GM21367 (cell line): ENCODE results near the gene PCDHB14.
"Not testable (repeated sequence)": the region's sequence is repeated elsewhere in the genome, so short reads cannot be mapped to it uniquely, and the experiment has no call there.

Experiments used
- ATAC-seq: cut with Tn5 transposase; IDR thresholded peaks from one replicate; pipeline ENCODE4 v1.9.1; 2021; ENCODE audit not compliant: unreplicated experiment

Gene PCDHB14

DNA sequence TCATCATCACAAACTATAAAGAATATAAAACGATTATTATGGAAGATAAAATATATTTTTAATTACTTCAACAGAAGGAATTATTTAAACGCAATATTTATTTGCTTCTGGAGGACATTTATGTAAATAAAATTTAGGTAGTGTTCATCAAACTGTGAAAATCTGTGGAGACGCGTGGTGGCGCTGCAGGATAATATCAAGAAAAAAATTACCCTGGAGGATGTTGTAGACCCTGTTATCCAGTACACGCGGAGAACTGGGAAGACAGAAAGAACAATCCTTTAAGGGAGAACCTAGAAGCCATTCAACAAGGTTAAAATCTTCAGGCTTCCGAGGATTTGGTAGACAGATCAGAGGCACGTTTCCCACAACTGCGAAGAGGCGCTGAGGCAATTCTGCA lies 14.7 kb upstream of the PCDHB14 start, which contains the start of gene PCDHB12:
TSS of gene PCDHB12 (plus strand) at position 242 of the 400 bp plus-strand sequence. CDS start 189 bp downstream, outside the sequence.
- no peak for ATAC-seq

DNA sequence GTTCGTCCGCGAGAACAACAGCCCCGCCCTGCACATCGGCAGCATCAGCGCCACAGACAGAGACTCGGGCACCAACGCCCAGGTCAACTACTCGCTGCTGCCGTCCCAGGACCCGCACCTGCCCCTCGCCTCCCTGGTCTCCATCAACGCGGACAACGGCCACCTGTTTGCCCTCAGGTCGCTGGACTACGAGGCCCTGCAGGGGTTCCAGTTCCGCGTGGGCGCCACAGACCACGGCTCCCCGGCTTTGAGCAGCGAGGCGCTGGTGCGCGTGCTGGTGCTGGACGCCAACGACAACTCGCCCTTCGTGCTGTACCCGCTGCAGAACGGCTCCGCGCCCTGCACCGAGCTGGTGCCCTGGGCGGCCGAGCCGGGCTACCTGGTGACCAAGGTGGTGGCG lies 12.9 kb upstream of the PCDHB14 start:
- ATAC-seq = not testable (repeated sequence)

DNA sequence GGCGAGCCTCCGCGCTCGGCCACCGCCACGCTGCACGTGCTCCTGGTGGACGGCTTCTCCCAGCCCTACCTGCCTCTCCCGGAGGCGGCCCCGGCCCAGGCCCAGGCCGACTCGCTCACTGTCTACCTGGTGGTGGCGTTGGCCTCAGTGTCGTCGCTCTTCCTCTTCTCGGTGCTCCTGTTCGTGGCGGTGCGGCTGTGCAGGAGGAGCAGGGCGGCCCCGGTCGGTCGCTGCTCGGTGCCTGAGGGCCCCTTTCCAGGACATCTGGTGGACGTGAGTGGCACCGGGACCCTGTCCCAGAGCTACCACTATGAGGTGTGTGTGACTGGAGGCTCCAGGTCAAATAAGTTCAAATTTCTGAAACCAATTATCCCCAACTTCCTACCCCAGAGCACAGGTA lies 12.3 kb upstream of the PCDHB14 start:
- not testable (repeated sequence) for ATAC-seq

DNA sequence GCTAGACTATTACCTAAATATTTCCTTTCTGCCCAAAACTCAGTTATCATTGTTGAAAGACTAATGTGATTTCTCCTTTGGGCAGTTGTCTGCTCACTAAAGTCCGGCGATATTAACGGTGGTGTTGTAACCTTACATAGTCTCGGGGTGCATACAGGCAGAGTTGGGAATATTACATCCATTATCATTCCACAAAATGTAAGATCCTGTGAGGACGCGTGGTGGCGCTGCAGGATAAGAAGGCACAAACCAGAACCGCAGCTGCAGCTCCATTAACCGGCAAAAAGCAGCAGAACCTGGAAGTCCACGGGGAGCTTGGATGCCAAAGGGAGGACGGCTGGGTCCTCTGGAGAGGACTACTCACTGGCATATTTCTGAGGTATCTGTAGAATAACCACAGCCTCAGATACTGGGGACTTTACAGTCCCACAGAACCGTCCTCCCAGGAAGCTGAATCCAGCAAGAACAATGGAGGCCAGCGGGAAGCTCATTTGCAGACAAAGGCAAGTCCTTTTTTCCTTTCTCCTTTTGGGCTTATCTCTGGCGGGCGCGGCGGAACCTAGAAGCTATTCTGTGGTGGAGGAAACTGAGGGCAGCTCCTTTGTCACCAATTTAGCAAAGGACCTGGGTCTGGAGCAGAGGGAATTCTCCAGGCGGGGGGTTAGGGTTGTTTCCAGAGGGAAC lies 9.3 kb upstream of the PCDHB14 start, which contains the start of gene PCDHB13:
TSS of gene PCDHB13 (plus strand) at position 264 of the 684 bp plus-strand sequence. CDS start at position 469, 205 bp downstream.
- ATAC-seq = not testable (repeated sequence)

DNA sequence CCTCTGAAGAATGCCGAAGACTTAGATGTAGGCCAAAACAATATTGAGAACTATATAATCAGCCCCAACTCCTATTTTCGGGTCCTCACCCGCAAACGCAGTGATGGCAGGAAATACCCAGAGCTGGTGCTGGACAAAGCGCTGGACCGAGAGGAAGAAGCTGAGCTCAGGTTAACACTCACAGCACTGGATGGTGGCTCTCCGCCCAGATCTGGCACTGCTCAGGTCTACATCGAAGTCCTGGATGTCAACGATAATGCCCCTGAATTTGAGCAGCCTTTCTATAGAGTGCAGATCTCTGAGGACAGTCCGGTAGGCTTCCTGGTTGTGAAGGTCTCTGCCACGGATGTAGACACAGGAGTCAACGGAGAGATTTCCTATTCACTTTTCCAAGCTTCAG lies 8.6 kb upstream of the PCDHB14 start:
- not testable (repeated sequence) for ATAC-seq

DNA sequence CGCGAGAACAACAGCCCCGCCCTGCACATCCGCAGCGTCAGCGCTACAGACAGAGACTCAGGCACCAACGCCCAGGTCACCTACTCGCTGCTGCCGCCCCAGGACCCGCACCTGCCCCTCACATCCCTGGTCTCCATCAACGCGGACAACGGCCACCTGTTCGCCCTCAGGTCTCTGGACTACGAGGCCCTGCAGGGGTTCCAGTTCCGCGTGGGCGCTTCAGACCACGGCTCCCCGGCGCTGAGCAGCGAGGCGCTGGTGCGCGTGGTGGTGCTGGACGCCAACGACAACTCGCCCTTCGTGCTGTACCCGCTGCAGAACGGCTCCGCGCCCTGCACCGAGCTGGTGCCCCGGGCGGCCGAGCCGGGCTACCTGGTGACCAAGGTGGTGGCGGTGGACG lies 7.6 kb upstream of the PCDHB14 start:
- not testable (repeated sequence) for ATAC-seq

DNA sequence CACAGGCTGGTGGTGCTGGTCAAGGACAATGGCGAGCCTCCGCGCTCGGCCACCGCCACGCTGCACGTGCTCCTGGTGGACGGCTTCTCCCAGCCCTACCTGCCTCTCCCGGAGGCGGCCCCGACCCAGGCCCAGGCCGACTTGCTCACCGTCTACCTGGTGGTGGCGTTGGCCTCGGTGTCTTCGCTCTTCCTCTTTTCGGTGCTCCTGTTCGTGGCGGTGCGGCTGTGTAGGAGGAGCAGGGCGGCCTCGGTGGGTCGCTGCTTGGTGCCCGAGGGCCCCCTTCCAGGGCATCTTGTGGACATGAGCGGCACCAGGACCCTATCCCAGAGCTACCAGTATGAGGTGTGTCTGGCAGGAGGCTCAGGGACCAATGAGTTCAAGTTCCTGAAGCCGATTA lies 7.1 kb upstream of the PCDHB14 start:
- ATAC-seq = not testable (repeated sequence)

DNA sequence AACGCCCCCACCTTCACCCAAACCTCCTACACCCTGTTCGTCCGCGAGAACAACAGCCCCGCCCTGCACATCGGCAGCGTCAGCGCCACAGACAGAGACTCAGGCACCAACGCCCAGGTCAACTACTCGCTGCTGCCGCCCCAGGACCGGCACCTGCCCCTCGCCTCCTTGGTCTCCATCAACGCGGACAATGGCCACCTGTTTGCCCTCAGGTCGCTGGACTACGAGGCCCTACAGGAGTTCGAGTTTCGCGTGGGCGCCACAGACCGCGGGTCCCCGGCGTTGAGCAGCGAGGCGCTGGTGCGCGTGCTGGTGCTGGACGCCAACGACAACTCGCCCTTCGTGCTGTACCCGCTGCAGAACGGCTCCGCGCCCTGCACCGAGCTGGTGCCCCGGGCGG lies 1.7 kb downstream of the PCDHB14 start:
- not testable (repeated sequence) for ATAC-seq

DNA sequence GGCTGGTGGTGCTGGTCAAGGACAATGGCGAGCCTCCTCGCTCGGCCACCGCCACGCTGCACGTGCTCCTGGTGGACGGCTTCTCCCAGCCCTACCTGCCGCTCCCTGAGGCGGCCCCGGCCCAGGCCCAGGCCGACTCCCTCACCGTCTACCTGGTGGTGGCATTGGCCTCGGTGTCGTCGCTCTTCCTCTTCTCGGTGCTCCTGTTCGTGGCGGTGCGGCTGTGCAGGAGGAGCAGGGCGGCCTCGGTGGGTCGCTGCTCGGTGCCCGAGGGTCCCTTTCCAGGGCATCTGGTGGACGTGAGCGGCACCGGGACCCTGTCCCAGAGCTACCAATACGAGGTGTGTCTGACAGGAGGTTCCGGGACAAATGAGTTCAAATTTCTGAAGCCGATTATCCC lies 2.3 kb downstream of the PCDHB14 start:
- ATAC-seq = not testable (repeated sequence)

DNA sequence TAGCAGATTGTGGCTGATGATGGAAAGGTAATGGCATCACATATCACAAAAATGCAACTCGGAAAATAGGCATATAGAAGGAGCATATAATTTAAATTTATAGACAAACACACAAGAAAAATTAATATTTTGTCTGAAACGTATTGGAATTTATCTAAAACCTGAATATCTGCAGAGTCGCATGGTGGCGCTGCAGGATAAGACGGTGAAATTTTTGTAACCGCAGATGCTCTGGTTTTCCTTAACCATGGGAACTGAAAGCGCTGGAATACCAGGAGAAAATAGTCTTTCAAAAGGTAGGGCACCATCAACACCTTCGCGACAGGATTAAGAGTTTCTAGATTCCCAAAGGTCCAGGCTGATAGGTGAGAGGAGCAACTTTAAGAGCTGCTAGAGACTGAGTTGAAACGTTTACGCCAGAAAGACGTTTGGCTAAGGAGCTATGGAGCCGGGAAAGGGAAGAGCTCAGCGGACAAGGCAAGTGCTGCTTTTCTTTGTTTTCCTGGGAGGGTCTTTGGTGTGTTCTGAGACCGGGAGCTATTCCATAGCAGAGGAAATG lies 11.0 kb downstream of the PCDHB14 start:
- no peak for ATAC-seq

DNA sequence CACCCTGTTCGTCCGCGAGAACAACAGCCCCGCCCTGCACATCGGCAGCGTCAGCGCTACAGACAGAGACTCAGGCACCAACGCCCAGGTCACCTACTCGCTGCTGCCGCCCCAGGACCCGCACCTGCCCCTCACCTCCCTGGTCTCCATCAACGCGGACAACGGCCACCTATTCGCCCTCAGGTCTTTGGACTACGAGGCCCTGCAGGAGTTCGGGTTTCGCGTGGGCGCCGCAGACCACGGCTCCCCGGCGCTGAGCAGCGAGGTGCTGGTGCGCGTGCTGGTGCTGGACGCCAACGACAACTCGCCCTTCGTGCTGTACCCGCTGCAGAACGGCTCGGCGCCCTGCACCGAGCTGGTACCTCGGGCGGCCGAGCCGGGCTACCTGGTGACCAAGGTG lies 12.8 kb downstream of the PCDHB14 start:
- not testable (repeated sequence) for ATAC-seq

DNA sequence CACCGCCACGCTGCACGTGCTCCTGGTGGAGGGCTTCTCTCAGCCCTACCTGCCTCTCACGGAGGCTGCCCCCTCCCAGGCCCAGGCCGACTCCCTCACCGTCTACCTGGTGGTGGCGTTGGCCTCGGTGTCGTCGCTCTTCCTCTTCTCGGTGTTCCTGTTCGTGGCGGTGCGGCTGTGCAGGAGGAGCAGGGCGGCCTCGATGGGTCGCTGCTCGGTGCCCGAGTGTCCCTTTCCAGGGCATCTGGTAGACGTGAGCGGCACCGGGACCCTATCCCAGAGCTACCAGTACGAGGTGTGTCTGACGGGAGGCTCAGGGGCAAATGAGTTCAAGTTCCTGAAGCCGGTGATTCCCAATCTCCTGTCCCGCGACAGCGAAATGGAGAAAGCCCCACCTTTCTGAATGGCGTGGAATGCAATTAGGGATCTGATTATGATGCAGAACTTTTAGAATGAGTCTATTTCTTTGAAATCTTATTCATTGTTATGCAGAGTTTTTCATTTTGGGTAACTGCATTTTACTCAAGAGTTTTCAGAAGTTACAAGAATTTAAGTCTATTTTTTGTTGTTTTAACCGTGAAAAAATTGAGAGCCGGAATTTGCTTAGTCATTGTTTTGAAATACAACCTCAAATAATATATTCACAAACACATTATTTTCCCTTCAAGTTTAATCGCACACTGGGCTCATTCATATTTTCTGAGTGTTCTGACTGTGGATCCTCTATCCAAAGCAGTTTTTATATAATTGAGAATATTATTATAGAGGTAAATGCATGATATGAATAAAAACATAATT lies 13.6 kb downstream of the PCDHB14 start:
- ATAC-seq = no peak

DNA sequence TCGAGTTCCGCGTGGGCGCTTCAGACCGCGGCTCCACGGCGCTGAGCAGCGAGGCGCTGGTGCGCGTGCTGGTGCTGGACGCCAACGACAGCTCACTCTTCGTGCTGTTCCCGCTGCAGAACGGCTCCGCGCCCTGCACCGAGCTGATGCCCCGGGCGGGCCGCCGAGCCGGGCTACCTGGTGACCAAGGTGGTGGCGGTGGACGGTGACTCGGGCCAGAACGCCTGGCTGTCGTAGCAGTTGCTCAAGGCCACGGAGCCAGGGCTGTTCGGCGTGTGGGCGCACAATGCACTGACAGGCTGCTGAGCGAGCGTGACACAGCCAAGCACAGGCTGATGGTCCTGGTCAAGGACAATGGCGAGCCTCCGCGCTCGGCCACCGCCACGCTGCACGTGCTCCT lies 18.4 kb downstream of the PCDHB14 start:
- ATAC-seq = no peak

DNA sequence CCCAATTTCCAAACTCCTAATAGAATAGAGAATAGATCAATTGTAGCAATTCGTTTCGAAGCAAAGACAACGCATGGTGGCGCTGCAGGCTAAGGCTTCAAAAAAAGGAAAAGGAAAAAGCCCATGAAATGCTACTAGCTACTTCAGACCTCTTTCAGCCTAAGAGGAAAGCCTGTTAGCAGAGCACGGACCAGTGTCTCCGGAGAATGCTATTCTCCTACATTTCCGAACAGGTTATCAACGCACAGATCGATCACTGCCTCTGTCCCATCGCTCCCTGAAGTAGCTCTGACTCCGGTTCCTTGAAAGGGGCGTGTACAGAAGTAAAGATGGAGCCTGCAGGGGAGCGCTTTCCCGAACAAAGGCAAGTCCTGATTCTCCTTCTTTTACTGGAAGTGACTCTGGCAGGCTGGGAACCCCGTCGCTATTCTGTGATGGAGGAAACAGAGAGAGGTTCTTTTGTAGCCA lies 22.1 kb downstream of the PCDHB14 start, which contains the start of gene PCDHB15:
TSS of gene PCDHB15 (plus strand) at position 146 of the 468 bp plus-strand sequence. CDS start at position 330, 184 bp downstream.
- no peak for ATAC-seq

DNA sequence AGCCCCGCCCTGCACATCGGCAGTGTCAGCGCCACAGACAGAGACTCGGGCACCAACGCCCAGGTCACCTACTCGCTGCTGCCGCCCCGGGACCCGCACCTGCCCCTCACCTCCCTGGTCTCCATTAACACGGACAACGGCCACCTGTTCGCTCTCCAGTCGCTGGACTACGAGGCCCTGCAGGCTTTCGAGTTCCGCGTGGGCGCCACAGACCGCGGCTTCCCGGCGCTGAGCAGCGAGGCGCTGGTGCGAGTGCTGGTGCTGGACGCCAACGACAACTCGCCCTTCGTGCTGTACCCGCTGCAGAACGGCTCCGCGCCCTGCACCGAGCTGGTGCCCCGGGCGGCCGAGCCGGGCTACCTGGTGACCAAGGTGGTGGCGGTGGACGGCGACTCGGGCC lies 23.8 kb downstream of the PCDHB14 start:
- not testable (repeated sequence) for ATAC-seq

DNA sequence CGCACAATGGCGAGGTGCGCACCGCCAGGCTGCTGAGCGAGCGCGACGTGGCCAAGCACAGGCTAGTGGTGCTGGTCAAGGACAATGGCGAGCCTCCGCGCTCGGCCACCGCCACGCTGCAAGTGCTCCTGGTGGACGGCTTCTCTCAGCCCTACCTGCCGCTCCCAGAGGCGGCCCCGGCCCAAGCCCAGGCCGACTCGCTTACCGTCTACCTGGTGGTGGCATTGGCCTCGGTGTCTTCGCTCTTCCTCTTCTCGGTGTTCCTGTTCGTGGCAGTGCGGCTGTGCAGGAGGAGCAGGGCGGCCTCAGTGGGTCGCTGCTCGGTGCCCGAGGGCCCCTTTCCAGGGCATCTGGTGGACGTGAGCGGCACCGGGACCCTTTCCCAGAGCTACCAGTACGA lies 24.3 kb downstream of the PCDHB14 start:
- not testable (repeated sequence) for ATAC-seq

DNA sequence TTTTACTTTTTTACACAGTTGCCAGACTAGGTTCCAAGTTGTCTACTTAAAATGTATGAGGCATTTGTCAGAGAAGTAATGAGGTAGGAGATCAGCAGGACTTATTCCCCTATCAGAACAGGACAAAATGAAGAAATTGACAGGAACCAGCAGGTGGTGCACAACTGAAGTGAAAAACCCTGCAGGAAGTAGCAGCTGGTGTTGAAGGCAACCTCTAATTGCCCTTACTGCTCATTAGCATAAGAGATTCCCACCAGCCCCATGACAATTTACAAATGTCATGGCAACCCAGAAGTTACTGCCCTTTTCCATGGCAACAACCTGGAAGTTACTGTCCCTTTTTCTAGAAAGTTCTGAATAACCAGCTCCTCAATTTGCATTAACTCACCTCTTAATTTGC lies 27.4 kb downstream of the PCDHB14 start:
- no peak for ATAC-seq

DNA sequence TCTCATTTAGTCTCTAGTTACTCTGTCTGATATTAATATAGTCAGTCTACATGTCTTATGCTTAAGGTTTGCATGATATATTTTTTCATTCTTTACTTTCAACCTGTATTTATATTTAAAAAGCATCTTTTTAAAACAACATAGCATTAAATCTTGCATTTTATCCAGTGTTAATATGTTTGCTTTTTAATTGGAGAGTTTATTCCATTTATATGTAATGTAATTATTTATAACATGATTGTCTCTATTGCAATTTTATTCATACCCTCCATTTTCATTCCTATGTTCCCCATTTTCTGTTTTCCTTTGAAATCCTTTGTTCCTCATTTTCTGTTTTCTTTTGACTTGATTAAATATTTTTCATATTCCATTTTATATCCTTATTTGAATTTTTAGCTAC lies 35.3 kb downstream of the PCDHB14 start:
- no peak for ATAC-seq

DNA sequence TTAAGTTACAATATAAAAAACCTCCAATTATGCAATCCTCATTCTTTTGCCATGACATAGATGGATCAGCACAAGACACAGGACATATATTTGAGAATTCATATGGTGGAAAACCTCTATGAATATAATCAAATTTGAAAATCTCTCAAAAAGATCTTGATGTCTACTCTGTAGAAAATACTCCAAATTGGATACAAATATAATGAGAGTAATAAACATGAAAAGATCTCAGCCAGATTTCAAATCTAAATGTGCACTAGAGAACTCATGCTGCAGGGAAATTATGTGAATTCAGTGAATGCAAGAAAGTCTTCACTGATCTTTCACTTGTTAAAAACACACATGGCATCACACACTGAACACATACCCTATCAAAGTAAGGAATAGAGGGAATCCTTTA lies 35.8 kb downstream of the PCDHB14 start:
- no peak for ATAC-seq

DNA sequence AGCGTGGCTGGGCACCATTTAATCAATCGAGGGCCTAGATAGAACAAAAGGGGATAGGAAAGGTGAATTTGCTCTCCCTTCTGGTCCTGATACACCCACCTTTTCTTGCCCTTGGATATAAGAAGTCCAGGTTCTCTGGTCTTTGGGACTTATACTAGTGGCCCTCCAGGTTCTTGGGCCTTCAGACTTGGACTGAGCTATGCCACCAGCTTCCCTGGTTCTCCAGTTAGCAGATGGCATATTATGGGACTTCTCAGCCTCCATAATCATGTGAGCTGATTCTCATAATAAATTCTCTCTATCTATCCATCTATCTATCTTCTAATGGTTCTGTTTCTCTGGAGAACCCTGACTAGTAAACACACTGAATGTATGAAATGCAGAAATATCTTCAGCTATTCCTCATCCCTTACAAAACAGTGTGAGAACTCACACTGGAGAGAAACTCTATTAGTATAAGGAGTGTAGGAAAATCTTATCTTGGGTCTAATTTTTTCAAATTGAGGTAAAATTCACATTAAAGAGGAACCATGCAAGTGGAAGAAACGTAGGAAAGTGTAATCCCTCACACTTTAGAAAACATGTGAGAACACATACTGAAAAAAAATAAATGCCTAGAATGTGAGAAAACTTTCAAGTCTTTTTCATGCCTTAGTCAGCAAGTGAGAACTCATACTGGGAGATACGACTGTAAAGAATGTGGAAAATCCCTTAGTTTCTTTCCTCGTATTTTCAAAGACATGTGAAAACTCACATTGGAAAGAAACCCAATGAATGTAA lies 37.5 kb downstream of the PCDHB14 start:
- no peak for ATAC-seq

DNA sequence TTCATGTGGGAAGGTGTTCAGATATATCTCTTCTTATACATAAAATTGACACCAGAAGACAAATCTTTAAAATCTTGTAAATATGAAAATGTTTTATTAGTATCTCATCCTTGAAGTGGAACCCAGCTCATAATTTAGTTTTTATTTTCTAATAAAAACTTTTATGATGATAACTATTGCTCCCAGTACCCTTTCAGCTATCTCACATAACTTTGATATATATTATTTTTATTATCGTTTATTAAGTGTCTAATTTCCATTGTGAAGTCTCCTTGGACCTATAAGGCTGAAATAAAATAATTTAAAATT lies 38.0 kb downstream of the PCDHB14 start:
- ATAC-seq = no peak
